ENCODE data around the gene ZDHHC7.

DNA sequence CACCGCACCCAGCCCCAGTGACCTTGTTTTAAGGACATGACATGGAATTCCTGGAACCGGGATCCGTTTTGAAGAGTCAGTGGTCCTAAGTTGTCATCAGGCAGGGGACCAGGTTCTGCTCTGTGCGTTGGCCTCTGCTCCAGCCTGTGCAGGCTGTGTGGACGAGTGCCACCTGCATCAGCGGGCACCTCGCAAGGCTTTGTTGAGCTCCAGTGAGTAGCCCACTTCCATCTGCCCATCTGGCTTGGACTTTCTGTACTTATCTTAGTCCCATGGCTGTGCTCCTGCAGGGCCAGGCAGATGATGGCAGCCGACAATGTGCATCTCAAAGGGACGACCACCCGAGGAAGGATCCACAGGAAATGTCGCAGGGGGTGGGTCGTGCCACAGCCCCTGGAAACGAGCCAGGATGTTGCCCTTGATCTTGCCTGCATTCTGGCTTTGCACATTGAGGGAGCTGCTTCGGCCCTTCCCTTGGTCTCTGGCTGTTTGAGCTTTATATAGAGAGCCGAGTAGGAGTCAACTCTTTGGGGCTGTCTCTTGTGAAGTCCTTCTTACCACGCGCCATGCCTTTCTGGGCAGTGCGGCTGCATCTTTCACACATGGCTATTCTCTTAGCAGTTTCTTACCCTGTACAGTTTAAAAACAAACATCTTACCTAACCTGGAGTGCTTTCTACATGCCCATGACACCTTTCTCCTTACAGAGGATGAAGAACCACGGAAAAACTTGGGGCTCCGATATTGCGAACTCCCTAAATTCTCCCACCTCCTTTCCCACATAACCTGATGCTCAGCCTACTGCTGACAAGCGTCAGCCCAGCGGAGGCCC lies 34.5 kb upstream of the ZDHHC7 start:
- TF ChIP-seq, protein P1, sequence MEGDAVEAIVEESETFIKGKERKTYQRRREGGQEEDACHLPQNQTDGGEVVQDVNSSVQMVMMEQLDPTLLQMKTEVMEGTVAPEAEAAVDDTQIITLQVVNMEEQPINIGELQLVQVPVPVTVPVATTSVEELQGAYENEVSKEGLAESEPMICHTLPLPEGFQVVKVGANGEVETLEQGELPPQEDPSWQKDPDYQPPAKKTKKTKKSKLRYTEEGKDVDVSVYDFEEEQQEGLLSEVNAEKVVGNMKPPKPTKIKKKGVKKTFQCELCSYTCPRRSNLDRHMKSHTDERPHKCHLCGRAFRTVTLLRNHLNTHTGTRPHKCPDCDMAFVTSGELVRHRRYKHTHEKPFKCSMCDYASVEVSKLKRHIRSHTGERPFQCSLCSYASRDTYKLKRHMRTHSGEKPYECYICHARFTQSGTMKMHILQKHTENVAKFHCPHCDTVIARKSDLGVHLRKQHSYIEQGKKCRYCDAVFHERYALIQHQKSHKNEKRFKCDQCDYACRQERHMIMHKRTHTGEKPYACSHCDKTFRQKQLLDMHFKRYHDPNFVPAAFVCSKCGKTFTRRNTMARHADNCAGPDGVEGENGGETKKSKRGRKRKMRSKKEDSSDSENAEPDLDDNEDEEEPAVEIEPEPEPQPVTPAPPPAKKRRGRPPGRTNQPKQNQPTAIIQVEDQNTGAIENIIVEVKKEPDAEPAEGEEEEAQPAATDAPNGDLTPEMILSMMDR (IDR thresholded peaks at IDR 0.05) = no peak
- no peak for TF ChIP-seq EP300 (IDR thresholded peaks at IDR 0.05)
